ENCODE measurements around the gene PTOV1.
"Not testable (repeated sequence)": the region's sequence is repeated elsewhere in the genome, so short reads cannot be mapped to it uniquely, and the experiment has no call there.

The PTOV1 gene

GRCh38 chr19:49817964-49818648 is 32.9 kb upstream of the PTOV1 start, which contains the start of gene MED25:
TSS of gene MED25 (plus strand) at chr19:49818289. CDS start at chr19:49818342, 53 bp downstream.
- in situ Hi-C loops (cut with HindIII; ENCODE audit: low sequenced_read_pairs), result no loop called here

GRCh38 chr19:49818649-49819370 is 32.1 kb upstream of the PTOV1 start:
- in situ Hi-C loops (cut with HindIII; ENCODE audit: low sequenced_read_pairs), result no loop called here

- in situ Hi-C loops (cut with HindIII; ENCODE audit: low sequenced_read_pairs), result not testable (repeated sequence)
These were observed 31.4 kb upstream of the PTOV1 start for GRCh38 chr19:49819452-49820115.

GRCh38 chr19:49820125-49820524 is 30.8 kb upstream of the PTOV1 start:
- in situ Hi-C loops (cut with HindIII; ENCODE audit: low sequenced_read_pairs), result no loop called here

GRCh38 chr19:49823472-49823871 is 27.5 kb upstream of the PTOV1 start:
- in situ Hi-C loops (cut with HindIII; ENCODE audit: low sequenced_read_pairs), result no loop called here

- in situ Hi-C loops (cut with HindIII; ENCODE audit: low sequenced_read_pairs), result no loop called here
These were observed 26.3 kb upstream of the PTOV1 start for GRCh38 chr19:49824662-49825061.

GRCh38 chr19:49827034-49827433 is 23.9 kb upstream of the PTOV1 start:
- in situ Hi-C loops (cut with HindIII; ENCODE audit: low sequenced_read_pairs), result no loop called here

- in situ Hi-C loops (cut with HindIII; ENCODE audit: low sequenced_read_pairs), result no loop called here
These were observed 21.8 kb upstream of the PTOV1 start for GRCh38 chr19:49829200-49829599.

GRCh38 chr19:49829721-49830120 is 21.2 kb upstream of the PTOV1 start:
- in situ Hi-C loops (cut with HindIII; ENCODE audit: low sequenced_read_pairs), result no loop called here

GRCh38 chr19:49830766-49831165 is 20.2 kb upstream of the PTOV1 start:
- in situ Hi-C loops (cut with HindIII; ENCODE audit: low sequenced_read_pairs), result no loop called here

- in situ Hi-C loops (cut with HindIII; ENCODE audit: low sequenced_read_pairs), result no loop called here
These were observed 19.4 kb upstream of the PTOV1 start for GRCh38 chr19:49831592-49831991.

- in situ Hi-C loops (cut with HindIII; ENCODE audit: low sequenced_read_pairs), result no loop called here
These were observed 18.4 kb upstream of the PTOV1 start for GRCh38 chr19:49832556-49832955.

- in situ Hi-C loops (cut with HindIII; ENCODE audit: low sequenced_read_pairs), result no loop called here
These were observed 17.4 kb upstream of the PTOV1 start for GRCh38 chr19:49833599-49833998.

GRCh38 chr19:49835562-49835961 is 15.4 kb upstream of the PTOV1 start:
- in situ Hi-C loops (cut with HindIII; ENCODE audit: low sequenced_read_pairs), result no loop called here

- in situ Hi-C loops (cut with HindIII; ENCODE audit: low sequenced_read_pairs), result no loop called here
These were observed 14.6 kb upstream of the PTOV1 start for GRCh38 chr19:49836176-49837008.

GRCh38 chr19:49837009-49837310 is 14.0 kb upstream of the PTOV1 start:
- in situ Hi-C loops (cut with HindIII; ENCODE audit: low sequenced_read_pairs), result no loop called here

GRCh38 chr19:49837425-49837824 is 13.5 kb upstream of the PTOV1 start:
- in situ Hi-C loops (cut with HindIII; ENCODE audit: low sequenced_read_pairs), result no loop called here

GRCh38 chr19:49838885-49839588 is 11.9 kb upstream of the PTOV1 start:
- in situ Hi-C loops (cut with HindIII; ENCODE audit: low sequenced_read_pairs), result no loop called here

- in situ Hi-C loops (cut with HindIII; ENCODE audit: low sequenced_read_pairs), result no loop called here
These were observed 11.2 kb upstream of the PTOV1 start for GRCh38 chr19:49839713-49840112.

- in situ Hi-C loops (cut with HindIII; ENCODE audit: low sequenced_read_pairs), result no loop called here
These were observed 10.6 kb upstream of the PTOV1 start for GRCh38 chr19:49840321-49840720.

All from DLD1 (cell line).